K562 (cell line): Measurements from ENCODE around the gene CRYM. TPM values are rescaled to one million over a fixed set of nuclear protein-coding genes. Genes with fewer than 3 reads are reported as not detected.

Experiments
- ARID2 ChIP-seq: fragments of 450-650 bp; IDR thresholded peaks from 2 replicates; pipeline ENCODE4 v1.6.1; 2017; ENCODE audit warnings: antibody characterized with exemption, mild to moderate bottlenecking
- ARID4B ChIP-seq: sonication (generic); formaldehyde crosslinking; IDR thresholded peaks from 2 replicates; pipeline ENCODE4 v1.8.0; 2022; ENCODE audit warnings: mild to moderate bottlenecking, missing genetic modification reagents
- CBX3 ChIP-seq, 2 experiments: IDR thresholded peaks; 1 replicate in 1 of 2; 2 replicates in 1 of 2; pipeline ENCODE4 v1.6.1; 2012; ENCODE audit warnings: inconsistent platforms in 2 of 2, low read length in 2 of 2, borderline replicate concordance in 1 of 2, control low read depth in 1 of 2
- CBX5 ChIP-seq: IDR thresholded peaks from 2 replicates; pipeline ENCODE4 v1.6.1; 2014; ENCODE audit warnings: low read depth, borderline replicate concordance
- CEBPB ChIP-seq: fragments of 450-650 bp; IDR thresholded peaks from 2 replicates; pipeline ENCODE4 v1.6.1; 2016; ENCODE audit warnings: missing genetic modification characterization, missing compliant biosample characterization
- CEBPG ChIP-seq, 3 experiments: fragments of 200-800 bp in 1 of 3; sonication (Bioruptor generic) in 1 of 3; sonication (generic) in 1 of 3; formaldehyde crosslinking in 1 of 3; IDR thresholded peaks in 2 of 3; conservative IDR thresholded peaks in 1 of 3; 2 replicates each; pipeline versions ENCODE4 v1.6.1 to v1.8.0; 2016 to 2022; ENCODE audit warnings: missing compliant biosample characterization in 2 of 3, missing genetic modification characterization in 2 of 3, mild to moderate bottlenecking in 1 of 3, missing genetic modification reagents in 1 of 3
- CREM ChIP-seq: IDR thresholded peaks from 2 replicates; pipeline ENCODE4 v1.6.1; 2014; ENCODE audit warnings: antibody characterized with exemption, low read depth
- DACH1 ChIP-seq: fragments of 450-650 bp; IDR thresholded peaks from 2 replicates; pipeline ENCODE4 v1.6.1; 2018; ENCODE audit not compliant: partially characterized antibody
- GABPA ChIP-seq: fragments of 200-800 bp; sonication (Bioruptor generic); conservative IDR thresholded peaks from 2 replicates; pipeline ENCODE4 v1.6.1; 2016; ENCODE audit warnings: low read depth, missing genetic modification characterization, missing compliant biosample characterization
- KDM1A ChIP-seq, 2 experiments: fragments of 450-650 bp; IDR thresholded peaks; 2 replicates each; pipeline ENCODE4 v1.6.1; 2016; ENCODE audit warnings: mild to moderate bottlenecking in 2 of 2
- MAFK ChIP-seq: IDR thresholded peaks from 2 replicates; pipeline ENCODE4 v1.6.1; 2011; ENCODE audit warnings: low read length, improper control_type of control experiment
- NBN ChIP-seq: fragments of 450-650 bp; IDR thresholded peaks from 2 replicates; pipeline ENCODE4 v1.6.1; 2016; ENCODE audit warnings: low read depth, mild to moderate bottlenecking
- NCOA6 ChIP-seq: fragments of 450-650 bp; IDR thresholded peaks from 2 replicates; pipeline ENCODE4 v1.6.1; 2017; ENCODE audit warnings: mild to moderate bottlenecking
- NFRKB ChIP-seq: fragments of 450-650 bp; IDR thresholded peaks from 2 replicates; pipeline ENCODE4 v1.6.1; 2016; ENCODE audit warnings: low read depth
- OTX1 ChIP-seq: fragments of 450-650 bp; formaldehyde crosslinking; IDR thresholded peaks from 2 replicates; pipeline ENCODE4 v1.4.0; 2022; ENCODE audit warnings: mild to moderate bottlenecking
- POLR2H ChIP-seq: IDR thresholded peaks from 2 replicates; pipeline ENCODE4 v1.6.1; 2016; ENCODE audit warnings: missing genetic modification characterization, low read depth, mild to moderate bottlenecking, control low read depth, missing compliant biosample characterization, moderate library complexity
- SAFB2 ChIP-seq: fragments of 200-400 bp; formaldehyde crosslinking; IDR thresholded peaks from 2 replicates; pipeline ENCODE4 v1.6.1; 2018; ENCODE audit warnings: borderline replicate concordance, low read length, low read depth, moderate library complexity; ENCODE audit not compliant: severe bottlenecking
- SMARCA4 ChIP-seq: fragments of 450-650 bp; IDR thresholded peaks from 2 replicates; pipeline ENCODE4 v1.6.1; 2016
- TCF15 ChIP-seq: fragments of 250-450 bp; sonication (Bioruptor Pico); IDR thresholded peaks from 2 replicates; pipeline ENCODE4 v1.8.0; 2022; ENCODE audit warnings: moderate library complexity, mild to moderate bottlenecking, inconsistent platforms
- ZBTB26 ChIP-seq: fragments of 450-650 bp; formaldehyde crosslinking; IDR thresholded peaks from 2 replicates; pipeline ENCODE4 v1.4.0; 2022; ENCODE audit warnings: missing genetic modification characterization
- ZNF121 ChIP-seq: sonication (generic); formaldehyde crosslinking; conservative IDR thresholded peaks from 2 replicates; pipeline ENCODE4 v1.8.0; 2022; ENCODE audit warnings: missing genetic modification reagents
- ZNF232 ChIP-seq: sonication (generic); formaldehyde crosslinking; IDR thresholded peaks from 2 replicates; pipeline ENCODE4 v1.8.0; 2022; ENCODE audit warnings: mild to moderate bottlenecking, missing genetic modification reagents
- ZNF766 ChIP-seq: fragments of 200-800 bp; sonication (Bioruptor generic); conservative IDR thresholded peaks from 2 replicates; pipeline ENCODE4 v1.6.1; 2016; ENCODE audit warnings: missing genetic modification characterization, missing compliant biosample characterization
- polyA plus RNA-seq, 8 experiments: library from polyadenylated mRNA; depleted of rRNA in 4 of 8; stranded (reverse) in 5 of 8; unstranded in 3 of 8; fragments of >200 nt; fragmentation: Nextera tagmentation in 2 of 8; fragmentation: Illumina TruSeq in 1 of 8; extraction: Ambion mirVana in 2 of 8; extraction: Trizol in 1 of 8; gene quantifications; 2 replicates each; pipeline versions ENCODE4 v1.2.1 to v1.2.3, GENCODE V29; 2011 to 2014; ENCODE audit warnings: inconsistent platforms in 1 of 8, missing spikeins in 1 of 8
- total RNA-seq, 7 experiments: library from RNA; depleted of rRNA in 6 of 7; stranded (reverse); fragments of >200 nt in 6 of 7; fragmentation: Illumina TruSeq in 2 of 7; extraction: Trizol in 2 of 7; gene quantifications; 2 replicates each; pipeline versions ENCODE4 v1.2.1 to v1.2.3, GENCODE V29; 2011 to 2021; ENCODE audit warnings: low replicate concordance in 1 of 7

The CRYM gene
- total and polyA plus RNA-seq, 9 of the 15 experiments (the other 6 are each of a cell fraction or from before 2014, with no cell fraction given): 0.08 to 0.98 (median 0.47) TPM

- peak; percentile 56; the same call in 1 of the 2 replicates for TF ChIP-seq ARID4B (CRISPR knock-in tag)
- TF ChIP-seq KDM1A (IDR thresholded peaks at IDR 0.05): peak; percentile 52 to 66; a peak in 2 of 4 replicates
- no peak for TF ChIP-seq CBX5
- no peak for TF ChIP-seq ZNF121 (CRISPR knock-in tag)
- TF ChIP-seq ARID2: peak; percentile 94
- 0 out of 3 replicates have a peak, but pooled peaks of 1 of the 2 experiments have one; percentile 18 for TF ChIP-seq CBX3 (IDR thresholded peaks at IDR 0.05; ENCODE audit: borderline replicate concordance in 1 of 2, low read length in 2 of 2)
- TF ChIP-seq SAFB2: no peak
- TF ChIP-seq MAFK: peak; percentile 51; the same call in 1 of the 2 replicates
- TF ChIP-seq NCOA6: no peak
- TF ChIP-seq ZNF232: no peak
- 0 out of 2 replicates have a peak, but pooled peaks have one; percentile 14 for TF ChIP-seq NFRKB
- peak; percentile 12 for TF ChIP-seq DACH1
- no peak for TF ChIP-seq TCF15 (CRISPR knock-in tag)
- TF ChIP-seq NBN: peak; percentile 82
- TF ChIP-seq CEBPB: no peak
- peak; percentile 95 for TF ChIP-seq ZNF766 (CRISPR knock-in tag)
- TF ChIP-seq OTX1 (CRISPR knock-in tag): no peak
- peak; percentile 65 for TF ChIP-seq GABPA (tag)
- TF ChIP-seq CREM: peak; percentile 57
- TF ChIP-seq ZBTB26 (CRISPR knock-in tag): no peak
- TF ChIP-seq POLR2H (tag): no peak
- TF ChIP-seq CEBPG (CRISPR knock-in tag; IDR thresholded peaks at IDR 0.05): peak; percentile 43; the same call in 1 of the 2 replicates
- TF ChIP-seq CEBPG (tag; conservative IDR thresholded peaks at IDR 0.05 in 1 of 2, IDR thresholded peaks at IDR 0.05 in 1 of 2): 0 out of 4 replicates have a peak, but pooled peaks of 1 of the 2 experiments have one; percentile 2
- TF ChIP-seq SMARCA4: peak; percentile 92
Observed at GRCh38 chr16:21300309-21301167, 22.4 kb upstream of the CRYM start (continued).
